GM12892 (cell line): ENCODE results near the gene TMEM218.

Source experiments
- POLR2A ChIP-seq: IDR thresholded peaks from 2 replicates; pipeline ENCODE4 v1.6.1; 2011; ENCODE audit warnings: low read depth, low read length, control low read depth
- POLR2AphosphoS5 ChIP-seq: IDR thresholded peaks from 2 replicates; pipeline ENCODE4 v1.6.1; 2011; ENCODE audit warnings: low read depth, low read length, control low read depth

DNA sequence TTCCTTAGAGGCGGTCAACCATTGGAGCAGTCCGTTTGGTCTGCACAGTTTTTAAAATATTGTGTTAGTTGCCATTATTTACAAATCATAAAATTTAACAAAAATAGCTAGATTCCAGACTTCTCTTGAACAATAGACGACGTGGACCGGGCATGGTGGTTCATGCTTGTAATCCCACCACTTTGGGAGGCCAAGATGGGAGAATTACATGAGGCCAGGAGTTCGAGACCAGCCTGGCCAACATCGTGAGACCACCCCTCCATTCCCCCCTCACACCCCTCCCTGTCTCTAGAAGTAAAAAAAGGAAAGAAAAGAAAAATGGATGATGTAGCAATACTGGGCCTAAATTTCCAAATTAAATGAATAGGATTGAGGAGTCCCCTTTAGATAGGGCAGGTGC is 47.4 kb downstream of the TMEM218 start:
- TF ChIP-seq POLR2A (no peak), POLR2AphosphoS5 (no peak)
